ENCODE results near the gene ZNF773.
"Not testable (repeated sequence)": the region's sequence is repeated elsewhere in the genome, so short reads cannot be mapped to it uniquely, and the experiment has no call there.

The ZNF773 gene

DNA sequence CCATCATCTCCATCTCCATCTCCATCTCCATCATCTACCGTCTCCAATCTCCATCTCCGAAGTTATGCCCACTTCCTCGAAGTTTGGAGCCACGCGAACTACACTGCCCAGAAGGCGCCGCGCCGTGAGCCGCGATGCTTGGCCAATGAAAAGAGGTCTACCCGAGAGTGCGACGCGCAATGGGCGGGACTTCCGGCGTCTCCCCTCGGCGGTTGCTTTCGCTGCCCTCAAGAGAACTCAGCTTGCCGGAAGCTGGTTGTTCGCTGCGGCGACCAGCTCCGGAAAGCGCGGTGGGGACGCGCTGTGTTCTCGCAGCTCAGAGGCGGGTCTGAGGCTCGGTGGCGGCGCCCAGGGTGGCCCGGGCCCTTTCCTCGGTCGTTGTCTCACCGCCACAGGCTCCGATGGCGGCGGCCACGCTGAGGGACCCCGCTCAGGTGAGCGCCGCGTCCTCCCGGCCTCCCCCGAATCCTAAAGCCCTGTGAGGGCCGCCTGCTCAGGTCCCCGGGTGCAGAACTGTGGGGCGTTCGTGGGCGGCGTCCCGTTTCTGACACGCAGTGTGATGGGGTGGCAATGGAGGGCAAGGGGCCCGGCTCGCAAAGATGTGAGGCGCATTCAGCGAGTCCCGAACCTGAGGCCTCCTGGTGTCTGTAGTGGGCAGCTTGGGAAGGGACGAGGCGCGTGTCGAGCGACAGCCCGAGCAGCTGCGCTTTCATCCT, at the start of gene ZNF773:
TSS of gene ZNF773 (plus strand) at position 259 of the 716 bp plus-strand sequence. CDS start at position 402, 143 bp downstream.
- H3K36me3 ChIP-seq (ENCODE audit: control insufficient read depth, low read depth, low read length); H3K27ac ChIP-seq (ENCODE audit: low read length); H3K27me3 ChIP-seq (ENCODE audit: control insufficient read depth, insufficient read depth, low read length); H3K9me3 ChIP-seq (ENCODE audit: control insufficient read depth, low read depth, low read length); H3K4me1 ChIP-seq (ENCODE audit: control insufficient read depth, low read depth, low read length): not testable (repeated sequence)
- Histone ChIP-seq H3K9ac (ENCODE audit: low read length) (peak within 1 kb of the TSS; percentile 54), H3K4me3 (ENCODE audit: low read length) (peak within 1 kb of the TSS; percentile 58)

DNA sequence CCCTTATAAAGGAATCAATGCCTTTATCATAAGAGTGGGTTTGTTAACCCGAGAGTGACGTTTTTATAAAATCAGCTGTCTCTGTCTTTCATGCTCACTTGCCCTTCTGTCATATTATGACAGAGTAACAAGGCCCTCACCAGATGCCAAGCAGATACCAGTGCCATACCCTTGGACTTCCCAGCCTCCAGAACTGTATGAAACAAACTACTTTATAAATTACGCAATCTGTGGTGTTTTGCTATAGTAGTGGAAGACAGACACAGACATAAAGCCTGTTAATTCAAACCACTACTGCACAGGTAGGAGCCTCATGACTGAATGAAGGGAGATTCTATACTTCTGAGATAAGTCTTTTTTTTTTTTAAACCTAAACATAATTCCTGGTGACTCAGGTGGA, 47.4 kb upstream of the ZNF773 start:
- no peak overlapping the region for H3K27ac ChIP-seq (ENCODE audit: low read length)
- no peaks in the 10 kb centered on the region for H3K36me3 ChIP-seq (ENCODE audit: control insufficient read depth, low read depth, low read length)
- H3K4me1 ChIP-seq (ENCODE audit: control insufficient read depth, low read depth, low read length), result no peaks in the 10 kb centered on the region
- no peaks in the 10 kb centered on the region for H3K9me3 ChIP-seq (ENCODE audit: control insufficient read depth, low read depth, low read length)
- H3K9ac ChIP-seq (ENCODE audit: low read length), result no peak overlapping the region
- H3K4me3 ChIP-seq (ENCODE audit: low read length), result no peak overlapping the region
- no peaks in the 10 kb centered on the region for H3K27me3 ChIP-seq (ENCODE audit: control insufficient read depth, insufficient read depth, low read length)

DNA sequence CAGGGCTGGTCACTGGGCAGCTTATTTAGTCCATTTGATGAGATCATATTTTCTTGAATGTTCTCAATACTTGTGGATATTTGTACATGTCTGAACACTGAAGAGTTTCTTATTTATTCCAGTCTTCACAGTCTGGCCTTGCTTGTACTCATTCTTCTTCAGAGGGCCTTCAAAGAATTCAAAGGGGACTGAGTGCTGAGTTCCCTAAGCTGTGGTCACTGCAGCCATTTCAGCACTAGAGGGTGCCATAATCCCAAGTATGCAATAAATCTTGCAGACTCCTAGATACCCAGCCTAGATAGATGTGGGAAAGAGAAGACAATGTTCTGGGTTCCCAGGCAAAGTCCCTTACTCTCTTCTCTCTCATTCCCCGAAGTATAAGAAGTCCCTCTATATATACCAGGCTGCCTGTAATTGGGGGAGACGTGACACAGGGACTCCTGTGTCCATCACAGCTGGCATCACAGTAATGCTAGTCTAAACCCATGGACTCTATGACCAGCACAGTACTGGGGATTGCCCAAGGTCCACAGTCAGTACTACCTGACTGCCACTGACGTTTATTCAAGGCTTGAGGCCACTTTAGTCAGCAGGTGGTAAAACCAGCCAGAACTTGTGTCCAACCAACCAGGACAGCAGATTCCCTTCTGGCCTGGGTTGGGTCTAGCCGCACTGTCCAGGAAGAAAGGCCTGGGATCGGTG, 33.9 kb upstream of the ZNF773 start:
- Histone ChIP-seq H3K4me1 (ENCODE audit: control insufficient read depth, low read depth, low read length) (no peaks in the 10 kb centered on the region), H3K27me3 (ENCODE audit: control insufficient read depth, insufficient read depth, low read length) (no peaks in the 10 kb centered on the region), H3K9me3 (ENCODE audit: control insufficient read depth, low read depth, low read length) (peaks cover 35% of the 10 kb centered on the region), H3K36me3 (ENCODE audit: control insufficient read depth, low read depth, low read length) (no peaks in the 10 kb centered on the region), H3K9ac (ENCODE audit: low read length) (no peak overlapping the region), H3K27ac (ENCODE audit: low read length) (no peak overlapping the region), H3K4me3 (ENCODE audit: low read length) (no peak overlapping the region)

DNA sequence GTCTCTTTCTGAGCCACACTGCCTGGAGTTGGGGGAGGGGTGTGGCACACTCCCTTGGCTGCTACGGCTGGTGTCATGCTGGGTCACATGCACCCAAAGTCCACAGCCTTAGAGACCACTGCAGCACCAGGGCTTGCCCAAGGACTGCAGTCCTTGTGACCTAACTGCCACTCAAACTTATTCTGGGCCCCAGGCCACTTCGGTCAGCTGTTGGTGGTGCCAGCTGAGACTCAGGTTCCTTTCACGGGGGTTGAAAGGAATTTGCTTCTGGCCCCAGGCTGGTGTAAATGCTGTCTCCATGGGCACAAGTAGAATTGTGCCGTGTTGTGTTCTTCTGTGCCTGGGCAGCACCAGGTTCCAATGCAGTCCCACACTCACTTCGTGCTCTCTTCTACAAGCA, 33.2 kb upstream of the ZNF773 start:
- Histone ChIP-seq H3K4me3 (ENCODE audit: low read length) (no peak overlapping the region), H3K9ac (ENCODE audit: low read length) (no peak overlapping the region), H3K9me3 (ENCODE audit: control insufficient read depth, low read depth, low read length) (peaks cover 41% of the 10 kb centered on the region), H3K27me3 (ENCODE audit: control insufficient read depth, insufficient read depth, low read length) (no peaks in the 10 kb centered on the region), H3K36me3 (ENCODE audit: control insufficient read depth, low read depth, low read length) (no peaks in the 10 kb centered on the region), H3K27ac (ENCODE audit: low read length) (no peak overlapping the region), H3K4me1 (ENCODE audit: control insufficient read depth, low read depth, low read length) (no peaks in the 10 kb centered on the region)

DNA sequence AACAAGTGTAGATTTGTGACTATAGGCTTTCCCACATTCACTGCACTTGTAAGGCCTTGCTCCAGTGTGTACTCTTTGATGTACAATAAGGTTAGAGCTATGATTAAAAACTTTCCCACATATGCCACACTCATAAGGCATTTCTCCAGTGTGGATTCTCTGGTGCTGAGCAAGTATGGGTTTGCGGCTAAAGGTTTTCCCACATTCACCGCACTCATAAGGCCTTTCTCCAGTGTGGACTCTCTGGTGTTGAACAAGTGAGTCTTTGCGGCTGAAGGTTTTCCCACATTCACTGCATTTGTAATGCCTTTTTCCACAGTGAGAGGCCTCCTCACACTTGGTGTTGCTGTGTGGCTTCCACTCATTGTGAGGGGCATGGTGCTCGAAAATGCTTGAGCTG, 26.1 kb upstream of the ZNF773 start:
- Histone ChIP-seq H3K9me3 (ENCODE audit: control insufficient read depth, low read depth, low read length) (peaks cover 59% of the 10 kb centered on the region), H3K36me3 (ENCODE audit: control insufficient read depth, low read depth, low read length) (peaks cover 28% of the 10 kb centered on the region), H3K9ac (ENCODE audit: low read length) (no peak overlapping the region), H3K4me1 (ENCODE audit: control insufficient read depth, low read depth, low read length) (peaks cover 3% of the 10 kb centered on the region), H3K4me3 (ENCODE audit: low read length) (no peak overlapping the region), H3K27me3 (ENCODE audit: control insufficient read depth, insufficient read depth, low read length) (no peaks in the 10 kb centered on the region), H3K27ac (ENCODE audit: low read length) (no peak overlapping the region)

DNA sequence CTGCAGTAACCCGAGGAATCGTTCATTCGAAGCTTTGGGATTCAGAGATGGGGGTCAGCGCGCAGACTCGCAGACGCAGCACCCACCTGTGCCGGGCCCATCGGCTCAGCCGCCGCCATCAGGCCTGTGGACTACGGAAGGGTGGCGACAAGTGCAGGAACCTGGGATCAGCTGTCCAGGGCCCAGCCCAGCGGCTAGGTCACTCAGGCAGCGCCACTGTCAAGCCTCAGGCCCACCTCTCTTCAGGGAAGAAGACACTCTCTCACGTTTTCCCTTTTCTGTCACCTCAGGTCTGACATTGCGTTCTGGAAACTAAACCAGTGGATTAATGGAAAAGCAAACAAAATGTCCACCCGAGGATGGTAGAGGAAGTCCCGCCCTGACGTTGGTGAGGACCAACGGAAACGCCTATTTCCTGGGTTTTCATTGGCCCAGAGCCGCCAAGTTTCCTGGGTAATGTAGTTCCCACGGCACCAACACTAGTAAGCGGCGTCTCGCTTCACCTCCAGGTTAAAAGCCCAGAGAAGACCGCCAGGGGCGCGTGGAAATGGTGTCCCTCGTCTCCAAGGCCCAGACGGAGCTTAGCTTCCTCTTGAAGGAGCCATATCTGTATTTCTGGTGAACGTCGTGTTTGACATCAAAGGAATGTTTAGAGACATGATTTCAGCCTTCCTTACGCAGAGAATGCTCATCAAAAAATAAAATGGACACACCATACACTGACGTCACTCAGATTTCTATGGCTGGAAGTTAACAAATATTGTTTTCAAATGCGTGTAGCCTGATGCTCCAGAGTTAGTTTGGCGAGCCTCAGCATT, 22.3 kb upstream of the ZNF773 start, which contains the start of gene ZNF772:
TSS of gene ZNF772 (minus strand) at position 376 of the 818 bp plus-strand sequence. CDS start at position 119, 257 bp downstream.
- Histone ChIP-seq H3K36me3 (ENCODE audit: control insufficient read depth, low read depth, low read length) (peaks cover 28% of the 10 kb centered on the region), H3K27ac (ENCODE audit: low read length) (peak within 1 kb of the TSS; percentile 36), H3K4me3 (ENCODE audit: low read length) (peak within 1 kb of the TSS; percentile 81), H3K4me1 (ENCODE audit: control insufficient read depth, low read depth, low read length) (peaks cover 3% of the 10 kb centered on the region), H3K9me3 (ENCODE audit: control insufficient read depth, low read depth, low read length) (peaks cover 32% of the 10 kb centered on the region), H3K9ac (ENCODE audit: low read length) (peak within 1 kb of the TSS; percentile 77), H3K27me3 (ENCODE audit: control insufficient read depth, insufficient read depth, low read length) (no peaks in the 10 kb centered on the region)

DNA sequence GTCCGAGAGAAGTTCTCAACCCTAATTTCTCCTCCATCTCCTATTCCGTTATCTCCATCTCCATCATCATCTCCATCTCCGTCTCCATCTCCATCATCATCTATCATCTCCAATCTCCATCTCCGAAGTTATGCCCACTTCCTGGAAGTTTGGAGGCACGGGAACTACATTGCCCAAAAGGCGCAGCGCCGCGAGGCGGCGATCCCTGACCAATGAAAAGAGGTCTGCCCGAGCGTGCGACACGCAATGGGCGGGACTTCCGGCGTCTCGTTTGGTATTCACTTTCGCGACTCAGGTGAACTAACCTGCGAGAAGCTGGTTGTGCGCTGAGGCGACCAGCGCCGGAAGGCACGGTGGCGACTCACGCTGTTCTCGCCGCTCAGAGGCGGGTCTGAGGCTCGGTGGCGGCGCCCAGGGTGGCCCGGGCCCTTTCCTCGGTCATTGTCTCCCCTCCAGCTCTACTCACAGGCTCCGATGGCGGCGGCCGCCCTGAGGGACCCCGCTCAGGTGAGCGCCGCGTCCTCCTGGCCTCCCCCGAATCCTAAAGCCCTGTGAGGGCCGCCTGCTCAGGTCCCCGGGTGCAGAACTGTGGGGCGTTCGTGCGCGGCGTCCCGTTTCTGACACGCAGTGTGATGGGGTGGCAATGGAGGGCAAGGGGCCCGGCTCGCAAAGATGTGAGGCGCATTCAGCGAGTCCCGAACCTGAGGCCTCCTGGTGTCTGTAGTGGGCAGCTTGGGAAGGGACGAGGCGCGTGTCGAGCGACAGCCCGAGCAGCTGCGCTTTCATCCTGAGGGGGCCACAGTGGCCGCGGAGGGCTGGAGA, 12.1 kb upstream of the ZNF773 start, which contains the start of gene ZNF419:
TSS of gene ZNF419 (plus strand) at position 274 of the 822 bp plus-strand sequence. CDS start at position 475, 201 bp downstream.
- H3K9ac ChIP-seq (ENCODE audit: low read length), result peak within 1 kb of the TSS; percentile 81
- not testable (repeated sequence) for H3K27ac ChIP-seq (ENCODE audit: low read length); H3K27me3 ChIP-seq (ENCODE audit: control insufficient read depth, insufficient read depth, low read length)

DNA sequence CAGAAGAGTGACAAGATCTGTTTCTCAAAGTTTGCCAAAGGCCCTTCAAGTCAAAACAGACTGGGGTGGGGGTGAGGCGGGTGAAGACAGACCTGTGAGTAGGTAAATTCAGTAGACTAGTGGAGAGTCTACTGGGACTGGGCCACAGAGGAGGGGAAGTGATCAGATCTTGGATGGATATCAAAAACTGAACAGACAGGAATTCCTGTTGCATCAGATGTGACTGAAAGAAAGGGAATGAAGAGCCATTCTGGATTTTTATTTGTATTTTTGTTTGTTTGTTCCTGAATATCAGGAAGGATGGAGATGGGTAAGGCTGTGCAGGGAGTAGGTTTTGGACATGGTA, 11.5 kb upstream of the ZNF773 start:
- H3K27ac ChIP-seq (ENCODE audit: low read length); H3K4me1 ChIP-seq (ENCODE audit: control insufficient read depth, low read depth, low read length); H3K27me3 ChIP-seq (ENCODE audit: control insufficient read depth, insufficient read depth, low read length); H3K9me3 ChIP-seq (ENCODE audit: control insufficient read depth, low read depth, low read length): not testable (repeated sequence)
- peak overlapping the region; percentile 82 for H3K4me3 ChIP-seq (ENCODE audit: low read length)
- H3K9ac ChIP-seq (ENCODE audit: low read length), result peak overlapping the region; percentile 23
- peaks cover 11% of the 10 kb centered on the region for H3K36me3 ChIP-seq (ENCODE audit: control insufficient read depth, low read depth, low read length)

More for the DNA sequence above, 12.1 kb upstream of the ZNF773 start, which contains the start of gene ZNF419:
- H3K36me3 ChIP-seq (ENCODE audit: control insufficient read depth, low read depth, low read length); H3K4me1 ChIP-seq (ENCODE audit: control insufficient read depth, low read depth, low read length); H3K9me3 ChIP-seq (ENCODE audit: control insufficient read depth, low read depth, low read length): not testable (repeated sequence)
- peak within 1 kb of the TSS; percentile 82 for H3K4me3 ChIP-seq (ENCODE audit: low read length)

DNA sequence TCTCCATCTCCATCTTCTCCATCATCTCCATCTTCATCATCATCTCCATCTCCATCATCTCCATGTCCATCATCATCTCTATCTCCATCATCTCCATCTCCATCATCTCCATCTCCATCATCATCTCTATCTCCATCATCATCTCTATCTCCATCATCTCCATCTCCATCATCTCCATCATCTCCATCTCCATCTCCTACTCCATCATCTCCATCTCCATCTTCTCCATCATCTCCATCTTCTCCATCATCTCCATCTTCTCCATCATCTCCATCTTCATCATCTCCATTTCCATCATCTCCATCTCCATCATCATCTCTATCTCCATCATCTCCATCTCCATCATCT, 432 bp upstream of the ZNF773 start:
- not testable (repeated sequence) for H3K36me3 ChIP-seq (ENCODE audit: control insufficient read depth, low read depth, low read length); H3K27me3 ChIP-seq (ENCODE audit: control insufficient read depth, insufficient read depth, low read length); H3K9me3 ChIP-seq (ENCODE audit: control insufficient read depth, low read depth, low read length); H3K27ac ChIP-seq (ENCODE audit: low read length); H3K9ac ChIP-seq (ENCODE audit: low read length); H3K4me3 ChIP-seq (ENCODE audit: low read length); H3K4me1 ChIP-seq (ENCODE audit: control insufficient read depth, low read depth, low read length)

DNA sequence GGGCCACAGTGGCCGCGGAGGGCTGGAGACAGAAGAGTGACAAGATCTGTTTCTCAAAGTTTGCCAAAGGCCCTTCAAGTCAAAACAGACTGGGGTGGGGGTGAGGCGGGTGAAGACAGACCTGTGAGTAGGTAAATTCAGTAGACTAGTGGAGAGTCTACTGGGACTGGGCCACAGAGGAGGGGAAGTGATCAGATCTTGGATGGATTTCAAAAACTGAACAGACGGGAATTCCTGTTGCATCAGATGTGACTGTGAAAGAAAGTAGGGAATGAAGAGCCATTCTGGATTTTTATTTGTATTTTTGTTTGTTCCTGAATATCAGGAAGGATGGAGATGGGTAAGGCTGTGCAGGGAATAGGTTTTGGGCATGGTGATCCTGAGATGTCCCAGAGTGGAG, 662 bp downstream of the ZNF773 start:
- H3K36me3 ChIP-seq (ENCODE audit: control insufficient read depth, low read depth, low read length); H3K9me3 ChIP-seq (ENCODE audit: control insufficient read depth, low read depth, low read length); H3K4me1 ChIP-seq (ENCODE audit: control insufficient read depth, low read depth, low read length); H3K27me3 ChIP-seq (ENCODE audit: control insufficient read depth, insufficient read depth, low read length); H3K27ac ChIP-seq (ENCODE audit: low read length): not testable (repeated sequence)
- Histone ChIP-seq H3K4me3 (ENCODE audit: low read length) (peak overlapping the region; percentile 58), H3K9ac (ENCODE audit: low read length) (peak overlapping the region; percentile 54)

DNA sequence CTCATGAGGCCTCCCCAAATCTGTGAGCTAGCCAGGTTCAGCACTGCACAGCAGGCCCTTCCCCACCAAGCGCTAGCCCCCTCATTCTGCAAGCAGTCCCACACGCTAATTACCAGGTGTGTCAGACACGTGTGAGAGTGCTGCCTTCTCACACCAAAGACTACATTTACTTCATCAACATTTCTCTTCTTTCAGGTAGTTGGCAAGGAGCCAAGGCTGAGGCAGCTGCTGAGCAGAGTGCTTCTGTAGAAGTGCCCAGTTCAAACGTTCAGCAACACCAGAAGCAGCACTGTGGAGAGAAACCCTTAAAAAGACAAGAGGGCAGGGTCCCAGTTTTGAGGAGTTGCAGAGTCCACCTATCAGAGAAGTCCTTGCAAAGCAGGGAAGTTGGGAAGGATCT, 6.4 kb downstream of the ZNF773 start:
- Histone ChIP-seq H3K9me3 (ENCODE audit: control insufficient read depth, low read depth, low read length) (peaks cover 4% of the 10 kb centered on the region), H3K36me3 (ENCODE audit: control insufficient read depth, low read depth, low read length) (peaks cover 26% of the 10 kb centered on the region), H3K4me3 (ENCODE audit: low read length) (no peak overlapping the region)

More for the DNA sequence above, 6.4 kb downstream of the ZNF773 start:
- Histone ChIP-seq H3K27me3 (ENCODE audit: control insufficient read depth, insufficient read depth, low read length) (no peaks in the 10 kb centered on the region), H3K4me1 (ENCODE audit: control insufficient read depth, low read depth, low read length) (no peaks in the 10 kb centered on the region), H3K27ac (ENCODE audit: low read length) (no peak overlapping the region), H3K9ac (ENCODE audit: low read length) (no peak overlapping the region)
